Mesenchymal stem cell (in vitro differentiated cells and primary cell): ENCODE measurements around the gene TRIO.

Experiments used
- DNase-seq: peaks from one replicate; pipeline ENCODE4 v3.0.0-alpha.2; 2013
- H2AFZ ChIP-seq: one replicate; pipeline ENCODE4 v1.6.1; 2013; ENCODE audit warnings: low read depth, mild to moderate bottlenecking, control low read depth, inconsistent platforms, low read length, moderate library complexity
- H2AK5ac ChIP-seq: 2 replicates; pipeline ENCODE4 v1.6.1; 2013; ENCODE audit warnings: low read length, moderate library complexity, mild to moderate bottlenecking, inconsistent platforms; ENCODE audit not compliant: severe bottlenecking
- H2BK120ac ChIP-seq: one replicate; pipeline ENCODE4 v1.6.1; 2013; ENCODE audit warnings: low read depth, mild to moderate bottlenecking, inconsistent platforms, low read length, moderate library complexity
- H2BK12ac ChIP-seq, 2 experiments: one replicate each; pipeline ENCODE4 v1.6.1; 2013; ENCODE audit warnings: inconsistent platforms in 2 of 2, low read length in 2 of 2, mild to moderate bottlenecking in 2 of 2, moderate library complexity in 2 of 2, control low read depth in 1 of 2
- H2BK15ac ChIP-seq: one replicate; pipeline ENCODE4 v1.6.1; 2013; ENCODE audit warnings: mild to moderate bottlenecking, low read depth, inconsistent platforms; ENCODE audit not compliant: poor library complexity, severe bottlenecking
- H2BK5ac ChIP-seq: 2 replicates; pipeline ENCODE4 v1.6.1; 2013; ENCODE audit warnings: low read depth, mild to moderate bottlenecking, low read length, control low read depth, inconsistent platforms; ENCODE audit not compliant: poor library complexity, severe bottlenecking
- H3K14ac ChIP-seq, 2 experiments: one replicate each; pipeline ENCODE4 v1.6.1; 2013; ENCODE audit warnings: inconsistent platforms in 2 of 2, low read length in 2 of 2, control low read depth in 1 of 2, mild to moderate bottlenecking in 1 of 2, moderate library complexity in 1 of 2
- H3K18ac ChIP-seq, 2 experiments: one replicate each; pipeline ENCODE4 v1.6.1; 2013; ENCODE audit warnings: inconsistent platforms in 2 of 2, low read length in 2 of 2, control low read depth in 1 of 2, low read depth in 1 of 2, mild to moderate bottlenecking in 1 of 2
- H3K23ac ChIP-seq, 2 experiments: one replicate each; pipeline ENCODE4 v1.6.1; 2013; ENCODE audit warnings: inconsistent platforms in 2 of 2, low read length in 2 of 2, mild to moderate bottlenecking in 2 of 2, moderate library complexity in 2 of 2, control low read depth in 1 of 2
- H3K27ac ChIP-seq: 2 replicates; pipeline ENCODE4 v1.5.1; 2013; ENCODE audit warnings: mild to moderate bottlenecking, moderate library complexity, low read length, control low read depth, inconsistent platforms; ENCODE audit not compliant: poor library complexity, severe bottlenecking
- H3K27me3 ChIP-seq, 2 experiments: 2 replicates each; pipeline versions ENCODE4 v1.6.1 to v1.7.0; 2013; ENCODE audit warnings: low read length in 2 of 2, mild to moderate bottlenecking in 2 of 2, moderate library complexity in 2 of 2, control low read depth in 1 of 2, inconsistent platforms in 1 of 2; ENCODE audit not compliant: control insufficient read depth in 1 of 2, insufficient read depth in 1 of 2
- H3K36me3 ChIP-seq, 2 experiments: 2 replicates each; pipeline versions ENCODE4 v1.6.1 to v1.7.0; 2013; ENCODE audit warnings: low read length in 2 of 2, control low read depth in 1 of 2, inconsistent platforms in 1 of 2, low read depth in 1 of 2, mild to moderate bottlenecking in 1 of 2; ENCODE audit not compliant: insufficient read depth in 2 of 2, control insufficient read depth in 1 of 2
- H3K4ac ChIP-seq, 2 experiments: one replicate each; pipeline ENCODE4 v1.6.1; 2013; ENCODE audit warnings: inconsistent platforms in 2 of 2, low read length in 2 of 2, mild to moderate bottlenecking in 2 of 2, moderate library complexity in 2 of 2, control low read depth in 1 of 2, low read depth in 1 of 2
- H3K4me1 ChIP-seq: 2 replicates; pipeline ENCODE4 v1.6.1; 2013; ENCODE audit warnings: low read depth, low read length, control low read depth; ENCODE audit not compliant: control insufficient read depth, insufficient read depth
- H3K4me2 ChIP-seq: 2 replicates; pipeline ENCODE4 v1.6.1; 2013; ENCODE audit warnings: low read length, mild to moderate bottlenecking, inconsistent platforms; ENCODE audit not compliant: poor library complexity, severe bottlenecking
- H3K4me3 ChIP-seq, 2 experiments: 2 replicates each; pipeline versions ENCODE4 v1.5.1 to v1.7.0; 2013; ENCODE audit warnings: low read length in 2 of 2, mild to moderate bottlenecking in 2 of 2, control low read depth in 1 of 2, low read depth in 1 of 2; ENCODE audit not compliant: insufficient read depth in 1 of 2
- H3K79me1 ChIP-seq: replicated peaks from 2 replicates; pipeline ENCODE4 v1.6.1; 2013; ENCODE audit warnings: mild to moderate bottlenecking, control low read depth, low read length, inconsistent platforms; ENCODE audit not compliant: poor library complexity, severe bottlenecking
- H3K9ac ChIP-seq: 2 replicates; pipeline ENCODE4 v1.7.0; 2013; ENCODE audit warnings: mild to moderate bottlenecking, low read length, moderate library complexity
- H3K9me3 ChIP-seq: 2 replicates; pipeline ENCODE4 v1.7.0; 2013; ENCODE audit warnings: mild to moderate bottlenecking, low read length; ENCODE audit not compliant: control insufficient read depth
- H4K8ac ChIP-seq: one replicate; pipeline ENCODE4 v1.6.1; 2013; ENCODE audit warnings: inconsistent platforms, mild to moderate bottlenecking, low read length, moderate library complexity
- H4K91ac ChIP-seq: one replicate; pipeline ENCODE4 v1.6.1; 2013; ENCODE audit warnings: mild to moderate bottlenecking, low read length, inconsistent platforms
- whole genome bisulfite sequencing: methylation state at CpG from one replicate; pipeline ENCODE4 v1.1.7; 2013; ENCODE audit warnings: mixed read lengths; 5-methylcytosine and 5-hydroxymethylcytosine counted together

The TRIO gene

GRCh38 chr5:14161825-14162556 lies 18.8 kb downstream of the TRIO start:
- Histone ChIP-seq H2BK12ac (peak overlapping the region in 1 of 2 experiments; percentile 78), H3K23ac (peak overlapping the region in 1 of 2 experiments; percentile 60), H4K8ac (peak overlapping the region; percentile 47), H3K9me3 (peaks cover 11% of the 10 kb centered on the region), H2BK15ac (no peak overlapping the region), H2BK5ac (no peak overlapping the region), H3K9ac (no peak overlapping the region), H3K79me1 (no peaks in the 10 kb centered on the region), H2AFZ (no peak overlapping the region), H3K4me1 (peaks cover 29% of the 10 kb centered on the region), H2BK120ac (no peak overlapping the region), H3K18ac (peak overlapping the region; percentile 0 to 63), H2AK5ac (peak overlapping the region; percentile 49), H3K4me3 (no peak overlapping the region), H3K14ac (peak overlapping the region in 1 of 2 experiments; percentile 92), H4K91ac (no peak overlapping the region), H3K27ac (no peak overlapping the region), H3K27me3 (no peaks in the 10 kb centered on the region), H3K4me2 (no peak overlapping the region), H3K4ac (no peak overlapping the region), H3K36me3 (peaks cover 3 to 16% of the 10 kb centered on the region in 2 experiments)
- no peak for DNase-seq
- 84% methylated on average over 6 of the region's 7 CpGs for WGBS

DNA sequence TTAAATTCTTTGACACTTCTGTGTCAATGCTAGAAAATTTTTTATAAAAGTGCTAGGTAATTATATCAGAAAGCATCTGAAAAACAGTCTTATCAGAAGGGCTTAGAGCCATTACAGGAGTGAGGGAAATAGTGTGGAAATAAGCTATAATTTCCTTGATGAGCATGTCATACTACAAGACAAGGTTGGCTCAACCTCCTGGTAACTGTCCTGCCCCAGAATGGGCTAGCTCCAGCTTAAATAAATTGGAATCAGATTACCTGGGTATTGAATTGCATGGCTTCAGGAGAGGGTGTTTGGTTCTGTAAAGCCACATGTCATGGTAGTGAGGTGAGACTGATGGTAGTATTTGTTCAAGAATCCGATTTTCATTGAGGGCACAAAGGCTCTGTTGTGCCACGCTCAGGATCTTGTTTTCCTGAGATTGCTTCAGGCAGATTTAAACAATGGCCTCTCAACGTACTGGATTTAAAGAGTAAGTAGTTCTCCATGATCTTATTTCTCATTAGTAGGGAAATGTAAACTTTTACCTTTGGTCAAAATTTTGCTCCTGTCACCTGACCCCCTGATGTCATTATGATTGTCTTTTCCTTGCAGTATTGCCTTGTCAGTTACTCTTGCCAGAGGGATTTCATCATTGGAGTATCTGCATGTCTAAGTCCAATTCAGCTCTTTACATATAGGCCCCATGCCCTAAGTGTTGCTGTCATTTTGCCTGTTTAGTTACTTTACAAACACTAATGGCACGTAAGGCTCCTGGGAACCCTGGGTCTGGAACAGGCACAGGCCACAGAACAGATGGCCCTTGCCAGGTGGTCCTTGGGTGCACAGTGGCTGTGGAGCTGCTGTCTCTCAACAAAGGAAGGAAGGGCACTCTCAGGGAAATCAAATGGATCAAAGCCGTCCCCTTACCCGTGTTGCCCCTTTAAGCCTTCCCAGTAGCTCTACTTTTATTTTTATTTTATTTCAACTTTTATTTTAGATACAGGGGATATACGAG lies 21.3 kb downstream of the TRIO start:
- Histone ChIP-seq H3K79me1 (no peaks in the 10 kb centered on the region), H3K14ac (no peak overlapping the region), H4K91ac (no peak overlapping the region), H3K23ac (no peak overlapping the region), H3K9me3 (peaks cover 11% of the 10 kb centered on the region), H3K4ac (no peak overlapping the region), H3K36me3 (peaks cover 3 to 16% of the 10 kb centered on the region in 2 experiments), H4K8ac (no peak overlapping the region), H2BK5ac (no peak overlapping the region), H3K4me3 (no peak overlapping the region), H2AK5ac (peak overlapping the region; percentile 58), H2BK15ac (no peak overlapping the region), H2AFZ (no peak overlapping the region), H3K9ac (no peak overlapping the region), H2BK12ac (no peak overlapping the region), H3K27me3 (no peaks in the 10 kb centered on the region), H2BK120ac (no peak overlapping the region), H3K27ac (no peak overlapping the region), H3K18ac (no peak overlapping the region), H3K4me2 (no peak overlapping the region), H3K4me1 (peaks cover 22% of the 10 kb centered on the region)
- WGBS: 81% methylated on average over 7 of the region's 7 CpGs
- DNase-seq: no peak

DNA sequence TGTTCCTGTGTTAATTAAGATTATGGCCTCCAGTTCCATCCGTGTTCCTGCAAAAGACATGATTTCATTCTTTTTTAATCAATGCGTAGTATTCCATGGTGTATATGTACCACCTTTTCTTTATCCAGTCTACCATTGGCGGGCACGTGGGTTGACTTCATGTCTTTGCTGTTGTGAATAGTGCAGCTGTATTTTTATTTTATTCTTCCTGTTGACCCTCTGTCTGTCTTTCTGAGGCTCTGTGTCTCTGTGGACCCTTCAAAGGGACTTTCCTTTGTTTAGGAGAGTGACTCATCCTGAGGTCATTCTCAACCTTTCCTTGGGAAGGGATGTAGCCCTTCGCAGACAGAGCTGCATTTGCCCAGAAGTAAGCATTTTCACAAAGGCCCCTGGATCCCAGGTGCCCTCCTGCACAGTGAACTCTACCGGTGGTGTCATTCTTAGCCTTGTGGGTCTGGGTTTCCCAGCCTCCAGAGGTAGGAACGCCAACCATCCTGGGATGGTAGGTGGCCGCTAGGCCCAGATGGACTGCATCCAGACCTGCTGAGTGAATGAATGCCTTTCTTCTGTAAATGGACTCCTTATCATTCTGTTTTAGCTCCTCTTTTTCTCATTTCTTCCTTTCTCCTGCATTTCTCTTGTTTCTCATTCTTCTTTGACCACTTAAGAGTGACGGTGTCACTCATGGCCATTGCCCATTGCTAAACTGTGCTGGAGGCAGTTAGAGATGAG lies 22.4 kb downstream of the TRIO start:
- Histone ChIP-seq H2BK5ac (no peak overlapping the region), H3K14ac (peak overlapping the region in 1 of 2 experiments; percentile 64), H3K4me2 (peak overlapping the region; percentile 5), H2AFZ (no peak overlapping the region), H3K79me1 (no peaks in the 10 kb centered on the region), H3K27me3 (no peaks in the 10 kb centered on the region), H2AK5ac (peak overlapping the region; percentile 26), H3K23ac (peak overlapping the region in 1 of 2 experiments; percentile 77), H3K4me1 (peaks cover 22% of the 10 kb centered on the region), H3K9me3 (peaks cover 11% of the 10 kb centered on the region), H3K4ac (no peak overlapping the region), H4K91ac (no peak overlapping the region), H3K36me3 (peaks cover 3 to 16% of the 10 kb centered on the region in 2 experiments), H4K8ac (no peak overlapping the region), H3K4me3 (no peak overlapping the region), H2BK120ac (no peak overlapping the region), H3K27ac (peak overlapping the region; percentile 71), H2BK12ac (peak overlapping the region in 1 of 2 experiments; percentile 80), H3K18ac (peak overlapping the region; percentile 18 to 24), H3K9ac (no peak overlapping the region), H2BK15ac (no peak overlapping the region)
- DNase-seq: peak; percentile 93
- WGBS: 64% methylated on average over 8 of the region's 9 CpGs
